ENCODE results near the gene CDH11.

- TF ChIP-seq ZNF274 (IDR thresholded peaks at IDR 0.05; ENCODE audit: low read depth, low read length) (no peak), SUZ12 (IDR thresholded peaks at IDR 0.05; ENCODE audit: extremely low read depth, insufficient read depth, insufficient read length) (no peak), YY1 (IDR thresholded peaks at IDR 0.05; ENCODE audit: insufficient read depth, insufficient read length) (no peak)
Measured at GRCh38 chr16:65116216-65116615, 5.6 kb downstream of the CDH11 start.

Data from NT2/D1 (cell line).